SK-N-SH (cell line): ENCODE results near the gene XIAP.

ENCODE experiments used
- EP300 ChIP-seq, 2 experiments: IDR thresholded peaks; 2 replicates each; pipeline versions ENCODE4 v1.4.0 to v1.6.1; 2012; ENCODE audit warnings: borderline replicate concordance in 1 of 2, low read depth in 1 of 2, low read length in 1 of 2
- FOXM1 ChIP-seq: IDR thresholded peaks from 2 replicates; pipeline ENCODE4 v1.4.0; 2012; ENCODE audit warnings: low read depth, mild to moderate bottlenecking
- JUND ChIP-seq: IDR thresholded peaks from 2 replicates; pipeline ENCODE4 v1.4.0; 2012
- SIN3A ChIP-seq: IDR thresholded peaks from 2 replicates; pipeline ENCODE4 v1.6.1; 2012; ENCODE audit warnings: low read depth, mild to moderate bottlenecking, low read length, moderate library complexity, borderline replicate concordance
- SMC3 ChIP-seq: IDR thresholded peaks from 2 replicates; pipeline ENCODE4 v1.6.1; 2012; ENCODE audit warnings: low read depth, low read length, improper control_type of control experiment
- YY1 ChIP-seq: IDR thresholded peaks from 2 replicates; pipeline ENCODE4 v1.4.0; 2012; ENCODE audit warnings: low read depth, mild to moderate bottlenecking
- TF ChIP-seq, protein P1 (sequence below): fragments of 150-350 bp; IDR thresholded peaks from 2 replicates; pipeline ENCODE4 v1.6.1; 2017; ENCODE audit warnings: antibody characterized with exemption, low read length, low read depth, borderline replicate concordance
- TF ChIP-seq, protein P2 (sequence below): fragments of 200-600 bp; sonication (generic); IDR thresholded peaks from 2 replicates; pipeline ENCODE4 v1.6.1; 2017; ENCODE audit warnings: antibody characterized with exemption, mild to moderate bottlenecking, moderate library complexity

- TF ChIP-seq, protein P1, sequence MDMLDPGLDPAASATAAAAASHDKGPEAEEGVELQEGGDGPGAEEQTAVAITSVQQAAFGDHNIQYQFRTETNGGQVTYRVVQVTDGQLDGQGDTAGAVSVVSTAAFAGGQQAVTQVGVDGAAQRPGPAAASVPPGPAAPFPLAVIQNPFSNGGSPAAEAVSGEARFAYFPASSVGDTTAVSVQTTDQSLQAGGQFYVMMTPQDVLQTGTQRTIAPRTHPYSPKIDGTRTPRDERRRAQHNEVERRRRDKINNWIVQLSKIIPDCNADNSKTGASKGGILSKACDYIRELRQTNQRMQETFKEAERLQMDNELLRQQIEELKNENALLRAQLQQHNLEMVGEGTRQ = no peak
- TF ChIP-seq, protein P2, sequence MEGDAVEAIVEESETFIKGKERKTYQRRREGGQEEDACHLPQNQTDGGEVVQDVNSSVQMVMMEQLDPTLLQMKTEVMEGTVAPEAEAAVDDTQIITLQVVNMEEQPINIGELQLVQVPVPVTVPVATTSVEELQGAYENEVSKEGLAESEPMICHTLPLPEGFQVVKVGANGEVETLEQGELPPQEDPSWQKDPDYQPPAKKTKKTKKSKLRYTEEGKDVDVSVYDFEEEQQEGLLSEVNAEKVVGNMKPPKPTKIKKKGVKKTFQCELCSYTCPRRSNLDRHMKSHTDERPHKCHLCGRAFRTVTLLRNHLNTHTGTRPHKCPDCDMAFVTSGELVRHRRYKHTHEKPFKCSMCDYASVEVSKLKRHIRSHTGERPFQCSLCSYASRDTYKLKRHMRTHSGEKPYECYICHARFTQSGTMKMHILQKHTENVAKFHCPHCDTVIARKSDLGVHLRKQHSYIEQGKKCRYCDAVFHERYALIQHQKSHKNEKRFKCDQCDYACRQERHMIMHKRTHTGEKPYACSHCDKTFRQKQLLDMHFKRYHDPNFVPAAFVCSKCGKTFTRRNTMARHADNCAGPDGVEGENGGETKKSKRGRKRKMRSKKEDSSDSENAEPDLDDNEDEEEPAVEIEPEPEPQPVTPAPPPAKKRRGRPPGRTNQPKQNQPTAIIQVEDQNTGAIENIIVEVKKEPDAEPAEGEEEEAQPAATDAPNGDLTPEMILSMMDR = no peak
- no peak for TF ChIP-seq FOXM1
- TF ChIP-seq JUND = no peak
- TF ChIP-seq EP300 (IDR thresholded peaks at IDR 0.05; ENCODE audit: borderline replicate concordance in 1 of 2, low read depth in 1 of 2, low read length in 1 of 2) = no peak
- no peak for TF ChIP-seq SMC3
- TF ChIP-seq SIN3A = no peak
- TF ChIP-seq YY1 = no peak
These were observed 49.7 kb downstream of the XIAP start for GRCh38 chrX:123909523-123909922.
